ENCODE measurements around the gene IL10RB.
A peak's percentile ranks its signal among the peaks of the same experiment; 100 is the strongest.
"Not testable (repeated sequence)": the region's sequence is repeated elsewhere in the genome, so short reads cannot be mapped to it uniquely, and the experiment has no call there.

IL10RB gene

GRCh38 chr21:33314111-33314510 lies 47.9 kb downstream of the IL10RB start:
- no peak overlapping the region for H3K27ac ChIP-seq

DNA sequence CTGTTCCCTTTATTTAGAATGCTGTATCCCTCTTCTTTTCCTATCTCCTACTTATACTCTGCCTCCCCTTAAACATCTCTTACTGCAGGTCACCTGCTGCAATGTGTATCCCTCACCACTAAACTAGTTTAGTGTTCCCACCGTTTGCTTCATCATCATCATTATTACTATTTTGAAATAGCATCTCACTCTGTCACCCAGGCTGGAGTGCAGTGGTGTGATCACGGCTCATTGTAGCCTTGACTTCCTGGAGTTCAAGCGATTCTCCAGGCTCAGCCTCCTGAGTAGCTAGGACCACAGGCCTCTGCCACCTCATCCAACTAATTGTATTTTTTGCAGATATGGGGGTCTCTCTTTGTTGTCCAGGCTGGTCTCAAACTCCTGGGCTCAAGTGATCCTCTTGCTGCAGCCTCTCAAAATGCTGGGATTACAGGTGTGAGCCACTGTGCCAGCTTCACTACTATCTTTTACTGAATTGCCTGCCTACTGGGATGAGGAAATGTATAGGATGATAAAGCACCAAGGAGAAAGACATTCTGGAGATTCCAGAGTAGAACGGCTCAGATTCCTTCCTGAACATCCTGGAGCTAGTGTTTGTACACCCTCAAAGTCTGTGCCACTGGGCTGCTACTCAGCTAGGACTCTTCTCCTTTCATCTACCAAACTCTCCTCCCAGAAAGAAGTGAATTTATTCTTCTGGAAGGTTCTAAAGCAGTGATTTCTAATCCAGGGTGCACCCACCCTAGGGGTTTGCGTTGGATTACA lies 50.0 kb downstream of the IL10RB start:
- TF ChIP-seq, protein P1, sequence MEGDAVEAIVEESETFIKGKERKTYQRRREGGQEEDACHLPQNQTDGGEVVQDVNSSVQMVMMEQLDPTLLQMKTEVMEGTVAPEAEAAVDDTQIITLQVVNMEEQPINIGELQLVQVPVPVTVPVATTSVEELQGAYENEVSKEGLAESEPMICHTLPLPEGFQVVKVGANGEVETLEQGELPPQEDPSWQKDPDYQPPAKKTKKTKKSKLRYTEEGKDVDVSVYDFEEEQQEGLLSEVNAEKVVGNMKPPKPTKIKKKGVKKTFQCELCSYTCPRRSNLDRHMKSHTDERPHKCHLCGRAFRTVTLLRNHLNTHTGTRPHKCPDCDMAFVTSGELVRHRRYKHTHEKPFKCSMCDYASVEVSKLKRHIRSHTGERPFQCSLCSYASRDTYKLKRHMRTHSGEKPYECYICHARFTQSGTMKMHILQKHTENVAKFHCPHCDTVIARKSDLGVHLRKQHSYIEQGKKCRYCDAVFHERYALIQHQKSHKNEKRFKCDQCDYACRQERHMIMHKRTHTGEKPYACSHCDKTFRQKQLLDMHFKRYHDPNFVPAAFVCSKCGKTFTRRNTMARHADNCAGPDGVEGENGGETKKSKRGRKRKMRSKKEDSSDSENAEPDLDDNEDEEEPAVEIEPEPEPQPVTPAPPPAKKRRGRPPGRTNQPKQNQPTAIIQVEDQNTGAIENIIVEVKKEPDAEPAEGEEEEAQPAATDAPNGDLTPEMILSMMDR (conservative IDR thresholded peaks at IDR 0.05) = no peak
- H3K27ac ChIP-seq = no peak overlapping the region

More at GRCh38 chr21:33314111-33314510, 47.9 kb downstream of the IL10RB start:
- TF ChIP-seq, protein P1 (conservative IDR thresholded peaks at IDR 0.05) = no peak

- TF ChIP-seq, protein P1 (conservative IDR thresholded peaks at IDR 0.05) = no peak
- H3K27ac ChIP-seq = no peak overlapping the region
Observed at GRCh38 chr21:33317145-33317544, 51.0 kb downstream of the IL10RB start.

DNA sequence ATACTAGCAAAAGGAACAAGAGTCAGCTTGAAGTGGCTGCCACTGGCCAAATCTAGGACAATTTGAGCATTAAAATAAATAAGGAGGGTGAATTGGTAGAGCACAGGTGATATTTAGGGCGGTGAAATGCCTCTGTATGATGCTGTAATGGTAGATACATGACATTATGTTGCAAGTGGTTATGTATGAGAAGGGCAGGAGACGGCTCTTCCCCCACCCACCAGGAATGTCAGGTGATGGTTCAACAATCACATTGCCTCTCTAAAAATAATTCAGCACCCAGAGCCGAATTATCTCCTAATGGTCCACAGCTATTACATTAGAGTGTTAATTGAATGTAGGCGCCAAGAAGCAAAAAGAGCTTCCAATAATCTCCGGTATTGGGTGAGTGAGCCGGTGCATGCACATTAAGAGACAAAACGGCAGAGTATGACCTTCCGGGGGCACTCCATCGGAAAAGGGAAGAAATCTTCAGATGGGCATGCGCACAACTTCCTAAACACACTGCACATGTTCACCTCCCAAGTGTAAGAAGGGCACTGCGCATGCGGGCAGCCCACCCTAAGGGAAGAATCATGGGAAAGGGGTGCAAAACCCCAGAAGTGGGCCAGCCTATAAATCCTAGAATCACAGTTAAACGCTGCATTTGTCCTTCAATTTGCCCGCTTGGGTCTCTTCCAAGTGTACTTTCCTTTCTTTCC lies 51.8 kb downstream of the IL10RB start:
- TF ChIP-seq, protein P1 (conservative IDR thresholded peaks at IDR 0.05) = no peak
- no peak overlapping the region for H3K27ac ChIP-seq

GRCh38 chr21:33321005-33321404 lies 54.8 kb downstream of the IL10RB start:
- H3K27ac ChIP-seq = not testable (repeated sequence)

- H3K27ac ChIP-seq = peak overlapping the region; percentile 100
Observed at GRCh38 chr21:33323610-33324009, 57.4 kb downstream of the IL10RB start.

GRCh38 chr21:33324291-33325221 lies 58.4 kb downstream of the IL10RB start, which contains the start of gene IFNAR1:
Gene IFNAR1, plus strand, starts transcription at chr21:33324970. Its CDS starts 86 bp downstream, at chr21:33325056.
- peak within 1 kb of the TSS; percentile 100 for H3K27ac ChIP-seq
- TF ChIP-seq, protein P1 (conservative IDR thresholded peaks at IDR 0.05) = no peak

Data from VCaP (cell line).